GM15510 (cell line): ENCODE results near the gene TPRG1.

ENCODE experiments used
- POLR2A ChIP-seq: IDR thresholded peaks from 3 replicates; pipeline ENCODE4 v1.6.1; 2011; ENCODE audit warnings: borderline replicate concordance; ENCODE audit not compliant: insufficient read length; ENCODE audit errors: extremely low read depth

Gene TPRG1

GRCh38 chr3:189275182-189275581 is 103.4 kb downstream of the TPRG1 start:
- TF ChIP-seq POLR2A: no peak

GRCh38 chr3:189275852-189276251 is 104.1 kb downstream of the TPRG1 start:
- TF ChIP-seq POLR2A: no peak

DNA sequence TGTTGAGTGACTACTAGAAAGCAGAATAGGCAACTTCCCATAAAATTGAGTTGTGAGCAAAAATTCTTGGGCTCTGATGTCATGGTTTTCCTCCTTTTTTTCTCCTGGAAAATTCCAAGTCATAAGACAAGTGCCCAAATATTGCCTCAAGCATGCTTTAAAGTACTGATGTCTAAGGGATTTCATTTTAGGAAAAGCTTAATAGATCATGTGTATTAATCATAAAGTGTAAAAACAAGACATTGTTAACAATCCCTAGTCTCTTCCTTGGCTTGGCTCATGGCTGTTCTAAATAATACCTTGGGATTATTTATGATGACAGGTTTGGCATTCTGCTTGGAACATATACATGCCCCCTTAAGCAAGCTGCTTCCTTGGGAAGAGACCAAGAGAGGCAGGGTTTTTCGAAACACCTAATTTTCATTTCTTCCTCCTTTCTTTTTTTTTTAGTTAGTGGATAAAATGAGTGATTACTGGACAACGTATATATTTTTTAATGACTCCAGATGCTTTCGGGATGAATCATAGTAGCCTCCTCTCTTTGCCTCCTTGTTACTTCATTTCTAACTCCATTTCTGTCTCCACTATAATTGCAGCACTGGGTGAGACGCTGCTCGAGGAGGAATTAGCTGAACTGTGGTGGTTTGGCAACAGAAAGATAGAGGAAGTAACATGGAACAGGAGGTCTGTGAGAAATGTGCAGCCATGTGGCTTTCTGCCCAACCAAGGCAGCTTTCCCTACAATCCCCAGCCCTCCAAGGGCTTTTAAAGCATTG is 104.9 kb downstream of the TPRG1 start:
- TF ChIP-seq POLR2A: no peak

DNA sequence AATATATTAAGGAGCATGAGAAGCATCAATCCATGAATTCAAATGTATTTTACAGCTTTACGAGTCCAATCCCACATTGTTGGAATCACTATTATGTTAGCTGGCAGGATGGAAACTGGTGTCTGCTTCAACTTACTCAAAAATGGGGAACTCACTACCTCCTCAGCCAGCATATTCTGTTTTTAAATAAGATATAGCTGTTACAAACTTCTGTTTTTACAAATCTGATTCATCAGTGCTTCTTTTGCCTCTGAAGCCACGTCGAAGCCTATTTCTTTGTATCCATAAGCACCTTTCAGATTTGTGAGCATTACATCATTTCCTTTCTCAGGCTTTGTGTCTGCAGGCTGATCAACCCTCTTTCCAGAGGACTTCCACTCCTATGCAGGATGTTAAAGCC is 105.9 kb downstream of the TPRG1 start:
- TF ChIP-seq POLR2A: no peak

- no peak for TF ChIP-seq POLR2A
Observed at GRCh38 chr3:189278221-189278620, 106.5 kb downstream of the TPRG1 start.

DNA sequence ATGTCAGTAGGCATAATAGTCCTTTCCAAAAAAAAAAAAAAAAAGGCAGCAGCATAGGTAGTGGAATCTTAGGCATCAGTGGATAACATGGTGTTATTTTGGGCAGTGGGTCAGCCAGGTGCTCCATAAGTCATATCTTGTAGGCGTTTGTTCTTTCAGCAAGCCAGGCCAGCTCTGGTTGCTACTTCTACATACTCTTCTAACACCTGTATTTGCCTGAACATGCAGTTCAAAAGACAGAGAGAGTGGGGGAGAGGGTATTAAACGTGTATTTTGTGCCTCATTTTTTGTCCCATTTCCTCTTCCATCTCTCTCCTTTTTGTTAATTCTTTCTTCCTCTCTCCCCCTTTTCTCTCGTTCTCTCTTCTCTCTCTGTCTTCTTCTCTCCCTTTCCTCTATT is 110.4 kb downstream of the TPRG1 start:
- TF ChIP-seq POLR2A: no peak

GRCh38 chr3:189282741-189283140 is 111.0 kb downstream of the TPRG1 start:
- TF ChIP-seq POLR2A: no peak

GRCh38 chr3:189286188-189286587 is 114.4 kb downstream of the TPRG1 start:
- no peak for TF ChIP-seq POLR2A

- no peak for TF ChIP-seq POLR2A
Observed at GRCh38 chr3:189286916-189287315, 115.1 kb downstream of the TPRG1 start.

GRCh38 chr3:189288348-189289235 is 116.8 kb downstream of the TPRG1 start:
- no peak for TF ChIP-seq POLR2A

DNA sequence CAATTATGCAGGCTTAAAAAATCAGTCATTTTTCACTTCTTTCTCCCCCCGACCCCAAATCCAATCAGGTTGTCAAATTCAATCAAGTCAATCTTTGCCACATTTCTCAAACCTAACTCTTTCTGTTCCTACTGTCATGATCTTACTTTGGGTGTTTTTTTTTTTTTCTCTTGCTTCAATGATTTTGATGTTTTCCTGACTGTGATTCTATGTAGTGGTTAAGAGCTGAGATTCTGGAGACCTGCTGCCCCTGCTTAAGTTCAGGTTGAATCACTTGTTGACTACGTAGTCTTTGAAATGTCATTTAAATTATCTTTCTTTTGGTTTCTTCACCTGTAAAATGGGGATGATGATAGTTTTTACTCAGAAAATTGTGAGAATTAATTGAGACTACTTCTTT is 117.5 kb downstream of the TPRG1 start:
- no peak for TF ChIP-seq POLR2A

GRCh38 chr3:189292667-189293484 is 121.1 kb downstream of the TPRG1 start:
- no peak for TF ChIP-seq POLR2A

GRCh38 chr3:189294649-189295048 is 122.9 kb downstream of the TPRG1 start:
- TF ChIP-seq POLR2A: no peak

DNA sequence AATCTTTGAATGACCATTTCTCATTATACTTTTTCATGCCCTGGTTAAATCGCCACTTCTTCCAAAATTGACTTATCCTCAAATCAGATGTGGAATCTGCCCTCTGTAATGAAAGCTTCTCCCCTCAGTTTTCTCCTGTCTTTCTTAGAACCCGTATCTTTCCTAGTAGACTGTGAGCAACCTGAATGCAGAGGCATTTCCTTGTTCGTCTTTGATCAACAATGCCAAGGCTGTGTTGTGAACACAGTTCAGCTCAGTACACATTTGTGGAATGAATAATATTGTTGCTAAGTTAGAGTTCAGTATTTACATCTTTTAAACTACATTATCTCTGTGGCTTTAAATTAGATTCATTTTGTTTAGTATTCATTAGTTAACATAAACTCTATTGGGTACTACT is 123.3 kb downstream of the TPRG1 start:
- no peak for TF ChIP-seq POLR2A

DNA sequence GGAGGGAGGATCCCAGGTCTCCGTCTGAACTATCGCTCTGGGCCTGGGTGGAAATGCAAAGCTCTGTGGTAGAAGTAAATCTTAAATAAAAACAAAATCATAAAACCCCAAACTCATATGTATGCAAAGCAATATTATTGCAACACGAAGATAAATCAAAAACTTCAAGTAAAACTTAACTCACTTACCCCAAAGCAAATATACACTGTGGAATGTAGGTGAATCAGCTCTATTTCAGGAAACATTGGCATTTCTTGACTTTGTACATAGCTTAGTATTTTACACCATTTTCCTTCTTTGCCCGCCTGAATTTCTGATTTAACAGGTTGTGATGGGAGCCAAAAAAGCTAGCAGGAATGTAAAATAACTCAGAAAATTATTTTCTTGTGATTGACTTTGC is 126.2 kb downstream of the TPRG1 start:
- TF ChIP-seq POLR2A: no peak

DNA sequence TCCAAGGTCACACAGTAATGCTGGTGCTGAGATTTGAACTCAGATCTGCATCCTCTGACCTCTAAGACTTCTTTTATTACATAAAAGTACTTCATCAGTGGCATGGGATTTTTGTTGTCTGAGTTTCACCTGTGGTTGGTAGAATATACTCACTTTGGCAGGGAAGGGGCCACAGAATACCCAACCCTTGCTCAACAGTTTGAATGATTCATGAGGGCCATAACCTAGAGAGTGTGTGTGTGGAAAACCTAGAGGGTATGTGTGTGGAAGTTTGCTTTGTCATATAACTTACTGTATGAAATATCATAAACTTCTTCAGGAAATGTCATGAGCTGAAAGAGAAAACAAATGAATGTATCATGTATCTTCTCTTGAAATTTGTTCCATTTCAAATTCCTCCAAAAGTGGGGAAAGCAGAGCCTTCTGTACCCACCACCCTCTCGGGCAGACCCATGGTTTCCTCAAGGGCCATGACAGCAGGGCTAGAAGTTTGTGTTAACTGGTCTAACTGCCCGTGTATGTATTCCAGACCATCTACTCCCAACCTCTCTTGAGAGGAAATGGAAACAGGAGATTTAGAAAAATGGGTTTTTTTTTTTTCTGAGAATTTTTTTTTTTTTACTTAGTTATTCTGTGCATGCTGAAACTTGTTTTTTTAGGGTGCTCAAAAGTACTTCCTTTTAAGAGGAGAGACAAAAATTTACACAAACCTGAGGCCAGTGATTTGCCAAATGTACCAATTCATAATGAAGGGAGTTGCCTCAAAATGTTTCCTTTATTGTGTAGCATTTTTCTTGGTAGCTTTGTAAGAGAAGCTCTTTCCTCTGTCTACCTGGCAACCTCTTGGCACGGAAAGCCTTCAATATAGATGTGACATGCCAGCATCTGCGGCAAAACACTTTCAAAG is 127.0 kb downstream of the TPRG1 start:
- no peak for TF ChIP-seq POLR2A
